Jurkat, Clone E6-1 (cell line): ENCODE results near the gene LEP.
A peak's percentile ranks its signal among the peaks of the same experiment; 100 is the strongest.

ENCODE experiments used
- DNase-seq: peaks from one replicate; pipeline ENCODE4 v3.0.0-alpha.2; 2011; ENCODE audit warnings: low read depth, low spot score
- H3K4me3 ChIP-seq: 2 replicates; pipeline ENCODE4 v1.5.1; 2011; ENCODE audit warnings: mild to moderate bottlenecking, low read length, control low read depth, moderate library complexity

Gene LEP

DNA sequence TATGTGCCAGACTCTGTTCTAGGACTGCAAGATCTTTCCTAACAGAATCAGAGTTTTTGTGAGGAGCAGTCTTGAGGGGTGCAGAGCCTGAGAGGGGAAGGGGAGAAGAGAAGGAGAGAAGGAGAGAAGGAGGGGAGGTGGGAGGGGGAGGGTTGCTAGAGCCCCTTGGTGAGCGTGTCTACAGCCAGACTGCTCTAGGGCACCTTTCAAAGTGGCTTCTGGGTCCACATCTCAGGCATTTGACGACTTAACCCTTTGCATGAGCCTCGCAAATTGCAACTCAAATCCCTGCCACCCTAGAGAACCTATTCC is 31.1 kb upstream of the LEP start:
- DNase-seq, result no peak
- H3K4me3 ChIP-seq, result no peak overlapping the region

DNA sequence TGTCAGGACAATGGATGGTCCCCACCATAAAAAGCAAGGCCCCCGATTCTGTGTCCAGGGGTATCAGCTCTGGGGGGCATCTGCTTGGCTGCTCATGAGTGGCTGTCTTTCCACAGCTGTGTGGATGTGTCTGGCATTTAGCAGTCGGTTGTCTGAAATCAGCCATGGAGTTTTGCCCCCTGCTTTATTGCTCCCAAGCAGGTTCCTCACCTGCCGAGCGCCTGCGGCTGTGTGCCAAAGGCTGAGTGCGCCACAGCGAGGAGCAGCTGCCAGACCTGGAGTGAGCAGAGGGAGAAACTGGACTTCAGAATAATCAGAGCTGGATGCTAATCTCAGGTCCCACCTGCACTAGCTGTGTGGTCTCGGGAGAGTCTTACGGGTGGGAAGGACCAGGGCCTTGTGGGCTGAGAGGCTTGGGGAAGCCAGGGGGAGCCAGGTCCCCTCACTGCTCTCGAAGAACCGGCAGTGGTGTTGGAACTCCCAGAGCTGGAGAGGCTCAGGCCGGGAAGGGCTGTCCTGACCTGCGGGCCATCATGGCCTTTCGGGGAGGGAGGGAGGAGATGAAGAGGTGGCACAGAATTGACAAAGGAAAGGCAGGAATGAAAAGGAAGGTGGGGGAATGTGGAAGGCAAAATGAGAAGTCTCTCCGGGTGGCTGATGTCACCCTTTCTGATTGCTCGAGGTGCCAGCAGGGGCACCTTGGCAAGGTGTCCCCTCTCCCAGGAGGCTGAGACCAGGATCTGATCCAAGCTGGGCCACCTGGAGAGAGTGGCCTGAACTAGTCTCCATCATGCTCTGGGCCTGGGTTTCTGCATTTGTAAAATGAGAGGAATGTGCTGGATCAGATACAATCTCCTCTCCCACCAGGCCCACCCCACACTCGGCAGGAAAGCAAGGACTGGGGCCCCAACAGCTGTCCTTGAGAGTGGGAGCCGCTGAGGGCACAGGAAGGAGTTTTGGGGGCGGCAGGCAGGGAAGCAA is 30.2 kb upstream of the LEP start:
- no peak overlapping the region for H3K4me3 ChIP-seq
- DNase-seq, result no peak

DNA sequence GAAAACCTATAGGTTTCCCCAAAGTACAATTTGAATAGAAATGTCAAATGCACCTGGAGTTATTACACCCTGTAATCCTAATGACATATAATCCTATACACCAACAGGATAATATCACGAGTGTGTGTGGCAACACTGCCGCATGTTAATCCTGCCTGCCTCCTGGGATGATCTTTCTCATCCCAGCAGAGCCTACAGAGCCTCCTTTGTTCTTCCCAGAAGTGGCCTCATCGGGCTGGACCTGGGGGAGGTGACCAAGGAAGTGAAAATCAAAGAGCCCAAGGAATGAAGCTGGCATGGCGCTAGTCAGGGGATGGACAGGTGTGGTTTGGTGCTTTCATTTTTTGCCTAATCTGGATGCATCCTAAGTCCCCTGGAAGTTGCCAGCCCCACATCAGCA is 29.5 kb upstream of the LEP start:
- DNase-seq, result no peak
- no peak overlapping the region for H3K4me3 ChIP-seq

DNA sequence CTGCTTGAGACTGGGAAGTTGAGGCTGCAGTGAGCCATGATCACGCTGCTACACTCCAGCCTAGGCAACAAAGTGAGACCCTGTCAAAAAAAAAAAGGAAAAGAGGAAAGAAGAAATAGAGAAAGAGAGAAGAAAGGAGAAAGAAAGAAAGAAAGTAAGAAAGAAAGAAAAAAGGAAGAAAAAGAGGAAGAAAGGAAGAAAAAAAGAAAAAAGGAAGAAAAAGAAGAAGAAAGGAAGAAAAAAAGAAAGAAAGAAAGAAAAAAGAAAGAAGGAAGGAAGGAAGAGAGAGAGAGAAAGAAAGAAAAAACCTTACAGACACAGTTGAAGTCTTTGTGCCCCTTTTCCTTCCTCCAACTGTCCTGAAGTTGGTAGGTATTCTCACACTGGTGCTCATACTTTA is 26.6 kb upstream of the LEP start:
- H3K4me3 ChIP-seq, result no peak overlapping the region
- no peak for DNase-seq

DNA sequence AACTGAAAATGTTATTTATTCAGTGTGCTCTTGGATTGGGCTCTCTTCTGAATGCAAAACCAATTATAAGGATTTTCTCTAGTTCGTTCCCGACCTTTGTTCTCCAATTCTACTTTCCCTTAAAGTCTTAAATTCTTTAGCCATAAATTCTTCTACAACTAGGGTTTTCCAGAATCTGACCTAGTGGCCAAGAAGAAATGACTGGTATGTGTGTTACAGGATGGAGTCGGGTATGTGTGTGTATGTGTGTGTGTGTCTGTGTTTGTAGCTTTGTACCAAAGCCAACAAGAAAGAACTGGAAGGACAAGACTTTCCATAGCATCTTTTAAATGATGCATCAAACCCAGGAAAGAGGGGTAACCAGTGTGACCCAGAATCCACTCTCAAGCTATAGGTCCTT is 25.8 kb upstream of the LEP start:
- no peak overlapping the region for H3K4me3 ChIP-seq
- no peak for DNase-seq

DNA sequence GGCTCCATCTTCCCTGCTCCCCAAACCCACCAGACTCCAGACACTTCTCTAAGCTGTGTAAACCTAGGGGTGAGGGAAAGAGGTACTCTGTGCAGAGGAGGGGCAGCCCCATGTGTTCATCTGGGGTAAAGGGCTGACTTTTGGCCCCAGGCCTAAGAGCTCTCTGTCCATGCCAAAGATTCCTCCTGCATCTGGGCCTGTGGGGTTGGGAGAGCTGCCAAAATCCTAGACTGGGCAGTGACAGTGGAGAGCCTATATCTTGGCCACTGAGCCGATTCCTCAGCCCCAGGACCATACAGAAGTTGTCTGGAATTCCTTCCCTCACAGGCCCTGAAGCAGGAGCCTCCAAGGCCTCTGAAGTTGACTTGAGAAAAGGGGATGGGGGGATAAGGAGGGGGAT is 25.3 kb upstream of the LEP start:
- no peak overlapping the region for H3K4me3 ChIP-seq

DNA sequence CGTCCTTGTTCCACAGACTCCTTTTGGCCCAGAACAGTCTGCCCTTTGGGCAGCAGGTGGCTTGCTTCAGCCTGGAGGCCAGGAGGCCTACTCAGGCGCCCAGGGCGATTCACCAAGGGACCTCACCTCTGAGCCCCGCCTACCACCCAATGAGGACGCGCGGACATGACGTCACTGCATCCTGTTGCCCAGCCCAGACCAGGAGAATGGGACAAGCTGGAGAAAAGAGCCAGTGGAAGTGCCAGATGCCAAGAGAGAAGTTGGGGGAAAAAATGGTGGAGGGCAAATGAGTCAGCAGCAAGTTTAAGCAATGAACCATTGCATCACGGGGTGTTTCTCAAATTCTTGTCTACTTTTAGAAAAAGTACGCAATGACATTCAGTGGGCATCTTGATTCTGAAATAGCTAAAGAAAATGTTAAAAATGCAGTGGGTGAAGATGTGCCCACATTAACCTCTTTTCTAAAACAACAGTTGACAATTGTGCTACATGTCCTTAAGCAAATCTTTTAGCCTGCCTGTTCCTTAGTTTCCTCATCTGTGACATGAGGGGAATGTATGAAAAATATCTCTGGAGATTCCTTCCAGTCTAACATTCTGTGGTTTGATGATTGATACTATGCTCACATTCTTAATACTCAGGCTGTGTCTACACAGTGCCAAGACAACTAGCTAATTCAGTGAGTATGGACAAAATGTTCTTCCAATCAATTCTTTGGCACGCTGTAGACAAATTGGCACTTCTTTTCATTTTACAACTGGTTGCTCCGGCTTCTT is 23.9 kb upstream of the LEP start:
- no peak for DNase-seq

More for the DNA sequence above, 25.3 kb upstream of the LEP start:
- DNase-seq, result no peak

DNA sequence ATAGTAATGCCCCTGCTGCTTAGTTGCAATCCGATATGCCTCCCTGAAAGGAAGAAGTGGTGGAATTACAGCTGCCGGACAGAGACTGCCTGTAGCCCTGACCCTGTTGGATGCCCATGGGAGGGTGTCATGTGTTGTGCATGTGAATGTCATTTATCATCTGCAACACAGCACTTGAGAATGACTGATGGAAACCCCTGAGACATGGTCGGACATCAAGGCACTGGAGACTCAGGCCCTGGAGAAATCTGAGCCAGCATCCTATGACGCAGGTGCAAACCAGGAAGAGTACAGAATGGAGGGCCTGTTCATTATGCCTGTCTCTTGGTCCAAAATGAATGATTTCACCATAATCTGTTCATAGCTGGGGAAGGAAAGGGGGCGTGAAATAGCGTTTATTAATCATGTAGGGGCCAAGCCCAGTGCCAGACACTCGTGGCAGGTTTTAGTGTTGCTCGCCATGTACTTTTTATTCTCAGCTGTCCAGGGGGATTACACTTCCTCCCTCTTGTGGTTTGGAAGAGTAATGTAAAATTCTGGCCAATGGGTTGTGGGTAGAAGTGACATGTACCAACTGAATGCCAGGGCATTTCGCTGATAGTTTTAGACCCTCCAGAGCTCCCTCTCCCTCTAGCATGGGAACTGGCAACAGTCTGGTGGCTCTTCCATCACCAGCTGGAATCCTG is 23.0 kb upstream of the LEP start:
- no peak overlapping the region for H3K4me3 ChIP-seq
- DNase-seq, result no peak

More for the DNA sequence above, 23.9 kb upstream of the LEP start:
- H3K4me3 ChIP-seq, result no peak overlapping the region

DNA sequence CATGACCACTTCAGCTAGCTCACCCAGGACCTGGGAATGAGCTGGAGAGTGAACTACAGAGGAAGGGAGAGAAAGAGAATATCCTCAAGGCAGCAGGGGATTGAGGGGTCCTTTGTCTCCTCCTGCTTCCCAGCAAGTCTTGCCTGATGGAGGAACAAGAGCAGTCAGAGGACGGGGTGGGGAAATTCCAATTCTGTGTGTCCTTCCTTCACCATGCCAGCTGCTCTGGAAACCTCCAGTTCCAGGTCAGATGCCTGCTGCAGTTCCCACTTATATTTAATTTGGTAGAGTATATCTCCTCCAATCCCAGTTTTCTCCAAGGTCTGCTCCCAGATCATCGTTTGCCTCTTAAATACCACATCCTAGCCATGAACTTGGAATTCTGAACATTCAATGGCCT is 21.4 kb upstream of the LEP start:
- DNase-seq, result no peak
- H3K4me3 ChIP-seq, result no peak overlapping the region

DNA sequence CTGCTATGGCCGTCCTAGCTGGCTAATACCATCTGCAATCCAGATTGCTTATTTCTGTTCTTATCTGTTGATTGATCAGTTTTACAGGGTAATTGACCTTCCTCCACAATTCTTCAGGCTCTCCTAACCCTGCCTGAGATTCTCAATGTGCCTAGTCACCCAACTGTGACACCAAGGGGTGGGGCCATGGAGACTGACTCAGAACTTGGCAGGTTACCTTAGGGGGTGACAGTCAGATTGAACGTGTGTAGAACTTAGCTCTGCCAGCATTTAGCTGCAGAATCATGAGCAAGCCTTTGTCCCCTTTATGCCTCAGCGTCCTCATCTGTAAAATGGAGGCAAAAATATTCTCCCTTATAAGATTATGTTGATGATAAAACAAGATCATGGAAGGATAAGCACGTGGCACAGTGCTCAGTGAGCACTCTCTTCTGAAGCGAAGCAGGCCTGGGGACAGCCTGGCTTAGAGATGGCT is 19.1 kb upstream of the LEP start:
- H3K4me3 ChIP-seq, result no peak overlapping the region
- no peak for DNase-seq

DNA sequence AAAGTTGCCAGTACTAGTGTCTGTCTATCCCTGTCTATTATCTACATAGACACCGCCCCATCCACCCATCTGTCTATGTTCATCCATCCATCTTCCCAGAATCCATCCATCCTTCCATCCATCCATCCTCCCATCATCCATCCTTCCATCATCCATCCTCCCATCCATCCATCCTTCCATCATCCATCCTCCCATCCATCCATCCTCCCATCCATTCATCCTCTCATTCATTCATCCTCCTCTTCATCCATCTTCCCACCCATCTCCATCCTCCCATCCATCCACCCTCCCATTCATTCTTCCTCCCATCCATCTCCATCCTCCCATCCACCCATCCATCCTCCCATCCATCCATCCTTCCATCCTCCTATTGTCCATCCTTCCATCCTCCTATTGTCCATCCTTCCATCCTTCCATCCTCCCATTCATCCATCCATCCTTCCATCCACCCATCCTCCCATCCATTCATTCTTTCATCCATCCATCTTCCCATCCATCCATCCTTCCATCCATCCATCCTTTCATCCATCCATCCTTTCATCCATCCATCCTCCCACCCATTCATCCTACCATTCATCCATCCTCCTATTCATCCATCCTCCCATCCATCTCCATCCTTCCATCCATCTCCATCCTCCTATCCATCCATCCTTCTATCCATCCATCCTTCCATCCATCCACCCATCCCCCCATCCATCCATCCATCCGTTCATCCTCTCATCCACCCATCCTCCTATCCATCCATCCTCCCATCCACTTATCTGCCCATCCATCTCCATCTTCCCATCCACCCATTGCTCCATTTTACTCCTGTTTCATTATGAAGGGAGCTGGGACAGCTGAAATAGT is 14.7 kb upstream of the LEP start:
- no peak overlapping the region for H3K4me3 ChIP-seq
- no peak for DNase-seq

DNA sequence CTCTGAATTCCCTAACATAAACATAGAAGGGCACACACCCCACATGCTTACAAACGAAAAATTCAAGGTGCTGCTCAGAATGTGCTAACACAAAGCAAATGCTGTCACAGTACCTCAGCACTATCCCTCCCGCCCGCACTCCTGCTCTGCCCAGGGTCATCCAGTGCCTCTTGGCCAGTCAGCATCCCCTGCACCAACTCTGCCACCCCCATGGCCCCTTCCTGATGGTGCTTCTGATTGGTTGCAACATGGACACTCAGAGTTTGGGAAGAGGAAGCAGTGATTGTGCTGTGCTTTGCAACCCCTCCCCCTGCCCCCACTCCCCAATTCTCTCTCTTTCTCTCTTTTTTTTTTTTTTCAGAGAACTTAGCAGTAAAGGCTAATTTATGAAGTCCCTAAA is 13.8 kb upstream of the LEP start:
- no peak overlapping the region for H3K4me3 ChIP-seq

DNA sequence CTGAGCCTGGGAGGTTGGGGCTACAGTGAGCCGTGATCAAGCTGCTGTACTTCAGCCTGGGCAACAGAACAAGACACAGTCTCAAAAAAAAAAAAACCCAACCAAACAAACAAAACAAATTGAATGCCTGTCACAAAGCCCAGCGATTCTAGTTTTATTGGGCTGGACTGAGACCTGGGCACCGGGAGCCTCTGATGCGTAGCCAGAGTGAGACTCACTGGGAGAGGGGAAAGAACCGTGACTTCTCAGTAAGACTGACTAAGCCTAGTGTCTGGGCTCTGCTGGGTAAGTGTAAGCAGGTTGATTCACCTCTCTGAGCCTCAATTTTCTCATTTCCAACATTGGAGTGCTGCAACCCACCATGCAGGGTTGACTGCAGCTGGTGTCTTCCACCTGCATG is 10.1 kb upstream of the LEP start:
- DNase-seq, result no peak

More for the DNA sequence above, 13.8 kb upstream of the LEP start:
- DNase-seq, result no peak

DNA sequence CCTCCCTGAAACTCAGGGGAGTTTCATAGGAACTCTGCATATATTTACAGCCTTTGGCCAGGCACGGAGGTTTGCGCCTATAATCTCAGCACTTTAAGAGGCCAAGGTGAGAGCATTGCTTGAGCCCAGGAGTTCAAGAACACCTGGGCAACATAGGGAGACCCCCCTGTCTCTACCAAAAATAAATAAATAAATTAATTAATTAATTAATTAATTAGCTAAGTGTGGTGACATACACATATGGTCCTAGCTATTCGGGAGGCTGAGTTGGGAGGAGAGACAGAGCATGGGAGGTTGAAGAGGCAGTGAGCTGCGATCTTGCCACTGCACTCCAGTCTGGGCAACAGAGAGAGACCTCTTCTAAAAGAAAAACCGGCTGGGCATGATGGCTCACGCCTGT is 9.4 kb upstream of the LEP start:
- H3K4me3 ChIP-seq, result no peak overlapping the region
- DNase-seq, result no peak

More for the DNA sequence above, 10.1 kb upstream of the LEP start:
- no peak overlapping the region for H3K4me3 ChIP-seq

DNA sequence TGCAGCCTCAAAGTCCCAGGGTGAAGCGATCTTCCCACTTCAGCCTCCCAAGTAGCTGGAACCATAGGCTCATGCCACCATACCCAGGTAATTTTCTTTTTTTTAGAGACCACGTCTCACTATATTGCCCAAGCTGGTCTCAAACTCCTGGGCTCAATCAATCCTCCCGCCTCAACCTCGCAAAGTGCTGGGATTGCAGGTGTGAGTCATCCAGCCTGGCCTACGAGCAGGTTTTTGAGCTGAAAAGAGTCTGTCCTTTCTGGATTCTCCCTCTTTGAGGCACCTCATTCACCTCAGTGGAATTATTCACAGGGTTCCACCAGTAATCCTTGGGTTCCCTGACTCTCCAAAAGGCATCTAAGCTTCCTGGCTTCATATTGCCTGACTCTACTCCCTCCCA is 7.6 kb upstream of the LEP start:
- no peak for DNase-seq
- H3K4me3 ChIP-seq, result no peak overlapping the region

DNA sequence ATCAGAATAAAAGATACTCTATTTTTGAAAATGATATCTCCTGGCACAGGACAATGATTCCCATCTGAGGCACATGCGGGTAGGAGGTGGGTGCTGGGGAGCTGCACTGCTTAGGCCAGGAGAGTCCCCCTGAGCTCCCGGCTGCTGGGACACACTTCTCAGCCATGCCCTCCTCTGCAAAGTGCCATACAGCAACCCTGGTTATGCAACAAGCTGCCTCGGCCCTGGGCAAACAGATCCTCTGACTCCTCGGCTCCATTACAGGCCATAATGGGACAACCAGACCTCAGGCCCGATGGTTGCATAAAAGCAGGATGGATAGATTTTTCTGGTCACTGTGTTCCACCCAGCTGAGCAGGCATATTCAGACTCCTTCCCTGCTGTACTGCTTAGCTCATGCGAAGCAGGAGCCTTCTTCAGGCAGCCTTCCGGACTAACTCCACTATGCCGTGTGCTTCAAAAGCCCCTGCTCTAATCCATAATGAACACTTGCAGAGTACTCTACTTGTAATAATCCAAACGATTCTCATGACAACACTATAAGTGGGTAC is 6.5 kb upstream of the LEP start:
- H3K4me3 ChIP-seq, result no peak overlapping the region
- no peak for DNase-seq

DNA sequence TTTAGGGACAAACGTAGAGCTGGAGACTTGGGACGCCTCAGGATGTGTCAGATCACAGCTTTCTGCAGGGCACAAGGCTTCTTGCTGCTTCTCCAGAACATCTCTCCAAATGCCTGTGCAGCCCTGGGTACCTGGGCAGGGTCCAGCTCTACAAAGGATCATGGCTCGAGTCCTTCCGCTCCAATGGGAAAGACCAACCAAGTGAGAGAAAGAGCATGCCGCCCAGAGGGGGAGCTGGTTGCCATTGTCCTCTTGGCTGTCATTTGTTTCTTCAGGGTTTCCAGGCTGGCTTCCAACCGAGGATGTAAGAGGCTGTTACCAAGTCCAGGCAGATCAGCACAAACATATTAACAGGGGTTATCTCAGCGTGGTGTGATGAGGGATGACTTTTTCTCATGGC is 5.6 kb upstream of the LEP start:
- H3K4me3 ChIP-seq, result no peak overlapping the region
- DNase-seq, result no peak

DNA sequence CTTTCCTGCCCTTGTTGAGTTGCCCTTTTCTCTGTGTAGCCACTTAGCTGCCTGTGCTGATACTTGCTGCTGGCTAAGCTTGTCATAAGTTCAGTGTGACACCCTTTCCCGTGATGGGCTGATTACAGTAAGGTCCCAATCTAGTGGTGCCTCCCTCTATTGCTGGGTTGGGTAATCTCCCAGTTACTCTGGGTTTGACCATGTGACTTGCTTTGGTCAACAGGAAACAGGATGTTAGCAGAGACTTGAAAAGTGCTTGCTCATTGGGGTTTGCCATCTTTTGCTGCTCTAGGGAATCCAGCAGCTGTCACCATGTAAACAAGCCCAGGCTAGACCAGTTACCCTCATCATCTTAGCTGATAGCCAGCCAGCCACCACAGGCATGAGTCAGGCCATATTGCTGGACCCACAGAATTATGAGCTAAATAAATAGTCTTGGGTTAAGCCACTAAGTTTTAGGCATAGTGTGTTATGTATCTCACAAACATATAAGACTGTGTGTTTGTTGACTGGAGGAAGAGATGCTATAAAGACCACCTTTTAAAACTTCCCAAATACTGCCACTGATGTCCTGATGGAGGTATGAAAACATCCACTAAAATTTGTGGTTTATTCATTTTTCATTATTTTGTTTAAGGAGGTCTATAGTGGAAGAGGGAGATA is 4.0 kb upstream of the LEP start:
- peak; percentile 42 for DNase-seq
- H3K4me3 ChIP-seq, result no peak overlapping the region
